Tibial artery (tissue), 4 donors: ENCODE results near the gene SLC8A3.
A peak's percentile ranks its signal among the peaks of the same experiment; 100 is the strongest.

Experiments
- DNase-seq, 2 donors: peaks; one replicate each; pipeline ENCODE4 v3.0.0-alpha.2; 2019
- H3K27ac ChIP-seq, 2 donors: fragments of 200-600 bp; sonication (generic) in 1 of 2; 1 replicate in 1 of 2; 2 replicates in 1 of 2; pipeline ENCODE4 v1.5.1; 2018 to 2019; ENCODE audit warnings: mild to moderate bottlenecking in 1 of 2
- H3K27me3 ChIP-seq, 2 donors: fragments of 200-600 bp; sonication (generic) in 1 of 2; one replicate each; pipeline versions ENCODE4 v1.5.1 to v1.6.0; 2016 to 2019
- H3K36me3 ChIP-seq, 3 donors: fragments of 200-600 bp; sonication (generic) in 2 of 3; one replicate each; pipeline ENCODE4 v1.5.1; 2016 to 2019; ENCODE audit warnings: mild to moderate bottlenecking in 2 of 3
- H3K4me1 ChIP-seq, 4 donors: fragments of 200-600 bp; sonication (generic) in 2 of 4; 1 replicate in 3 of 4; 2 replicates in 1 of 4; pipeline ENCODE4 v1.5.1; 2016 to 2019
- H3K4me3 ChIP-seq, 2 donors: fragments of 200-600 bp; sonication (generic) in 1 of 2; 1 replicate in 1 of 2; 2 replicates in 1 of 2; pipeline ENCODE4 v1.5.1; 2018 to 2019; ENCODE audit warnings: mild to moderate bottlenecking in 2 of 2
- H3K9me3 ChIP-seq, 3 donors: fragments of 200-600 bp; sonication (generic) in 1 of 3; one replicate each; pipeline ENCODE4 v1.5.1; 2016 to 2019
- CTCF ChIP-seq, 2 experiments: fragments of 200-600 bp in 1 of 2; fragments of 450-650 bp in 1 of 2; IDR thresholded peaks; one replicate each; pipeline ENCODE4 v1.5.1; 2017 to 2019; ENCODE audit warnings: antibody characterized with exemption in 2 of 2, mild to moderate bottlenecking in 1 of 2, moderate library complexity in 1 of 2
- intact Hi-C: fragments of 100-400 bp; cut with DNase I; formaldehyde crosslinking; loops from one replicate; pipeline ENCODE4 v1.15.0; 2023; ENCODE audit warnings: low total_unique reads

The SLC8A3 gene

GRCh38 chr14:70022771-70023445 is 165.8 kb downstream of the SLC8A3 start:
- H3K27ac ChIP-seq = no peak overlapping the region
- peaks cover 0 to 4% (median 0%) of the 10 kb centered on the region in 3 donors for H3K36me3 ChIP-seq
- H3K4me3 ChIP-seq = no peak overlapping the region
- no peak for TF ChIP-seq CTCF (IDR thresholded peaks at IDR 0.05)
- no peaks in the 10 kb centered on the region for H3K9me3 ChIP-seq
- H3K27me3 ChIP-seq = no peaks in the 10 kb centered on the region
- peaks cover 0 to 17% (median 14%) of the 10 kb centered on the region in 4 donors for H3K4me1 ChIP-seq
- intact Hi-C loops = loop anchor here (10.0 kb wide), 1 partner anchor 158 kb away; no protein-coding TSS in a partner anchor
- no peak for DNase-seq

- intact Hi-C loops = loop anchor here (10.0 kb wide), 1 partner anchor 157 kb away; no protein-coding TSS in a partner anchor
- no peak overlapping the region for H3K4me3 ChIP-seq
- TF ChIP-seq CTCF (IDR thresholded peaks at IDR 0.05) = no peak
- no peaks in the 10 kb centered on the region for H3K27me3 ChIP-seq
- H3K9me3 ChIP-seq = no peaks in the 10 kb centered on the region
- H3K4me1 ChIP-seq = peaks cover 0 to 18% (median 15%) of the 10 kb centered on the region in 4 donors
- no peak for DNase-seq
- peaks cover 0 to 4% (median 0%) of the 10 kb centered on the region in 3 donors for H3K36me3 ChIP-seq
- no peak overlapping the region for H3K27ac ChIP-seq
Observed at GRCh38 chr14:70021548-70022220, 167.1 kb downstream of the SLC8A3 start.

- Histone ChIP-seq H3K9me3 (no peaks in the 10 kb centered on the region), H3K36me3 (peaks cover 0 to 4% (median 0%) of the 10 kb centered on the region in 3 donors), H3K27ac (no peak overlapping the region), H3K4me1 (peaks cover 0 to 18% (median 15%) of the 10 kb centered on the region in 4 donors), H3K27me3 (no peaks in the 10 kb centered on the region), H3K4me3 (no peak overlapping the region)
- DNase-seq = no peak
- TF ChIP-seq CTCF (IDR thresholded peaks at IDR 0.05) = no peak
- intact Hi-C loops = loop anchor here (10.0 kb wide), 1 partner anchor 156 kb away; no protein-coding TSS in a partner anchor
Observed at GRCh38 chr14:70020352-70021170, 168.2 kb downstream of the SLC8A3 start.

GRCh38 chr14:70019695-70020094 is 169.1 kb downstream of the SLC8A3 start:
- intact Hi-C loops = loop anchor here (10.0 kb wide), 1 partner anchor 155 kb away; no protein-coding TSS in a partner anchor
- no peak for DNase-seq
- Histone ChIP-seq H3K4me3 (no peak overlapping the region), H3K36me3 (peaks cover 0 to 4% (median 0%) of the 10 kb centered on the region in 3 donors), H3K27ac (peak overlapping the region; percentile 56 to 73), H3K9me3 (no peaks in the 10 kb centered on the region), H3K4me1 (peaks cover 0 to 18% (median 15%) of the 10 kb centered on the region in 4 donors), H3K27me3 (no peaks in the 10 kb centered on the region)
- no peak for TF ChIP-seq CTCF (IDR thresholded peaks at IDR 0.05)

- Histone ChIP-seq H3K27me3 (no peaks in the 10 kb centered on the region), H3K4me3 (peak overlapping the region; percentile 37 to 42), H3K9me3 (no peaks in the 10 kb centered on the region), H3K27ac (peak overlapping the region; percentile 56 to 73), H3K36me3 (peaks cover 0 to 4% (median 4%) of the 10 kb centered on the region in 3 donors), H3K4me1 (peaks cover 0 to 18% (median 15%) of the 10 kb centered on the region in 4 donors)
- TF ChIP-seq CTCF (IDR thresholded peaks at IDR 0.05) = no peak
- intact Hi-C loops = no loop called here
- DNase-seq = peak; percentile 30 to 80
Observed at GRCh38 chr14:70018713-70019211, 170.0 kb downstream of the SLC8A3 start.
